Right lobe of liver (tissue), 4 donors: ENCODE results near the gene GAS2L2.

Experiments used
- POLR2A ChIP-seq: fragments of 450-650 bp; IDR thresholded peaks from one replicate; pipeline ENCODE4 v1.6.1; 2017; ENCODE audit warnings: antibody characterized with exemption, mild to moderate bottlenecking
- TF ChIP-seq, protein P1 (sequence below), 4 donors: fragments of 200-600 bp in 3 of 4; fragments of 450-650 bp in 1 of 4; IDR thresholded peaks; one replicate each; pipeline versions ENCODE4 v1.5.1 to v1.8.0; 2016 to 2022; ENCODE audit warnings: antibody characterized with exemption in 4 of 4, mild to moderate bottlenecking in 2 of 4
- donor health status: DM: no; HTN: no; CAD: no.
- donor health status: DM: no; HTN: no; CAD: no.
- donor health status: DM: no; HTN: yes; CAD: no.

DNA sequence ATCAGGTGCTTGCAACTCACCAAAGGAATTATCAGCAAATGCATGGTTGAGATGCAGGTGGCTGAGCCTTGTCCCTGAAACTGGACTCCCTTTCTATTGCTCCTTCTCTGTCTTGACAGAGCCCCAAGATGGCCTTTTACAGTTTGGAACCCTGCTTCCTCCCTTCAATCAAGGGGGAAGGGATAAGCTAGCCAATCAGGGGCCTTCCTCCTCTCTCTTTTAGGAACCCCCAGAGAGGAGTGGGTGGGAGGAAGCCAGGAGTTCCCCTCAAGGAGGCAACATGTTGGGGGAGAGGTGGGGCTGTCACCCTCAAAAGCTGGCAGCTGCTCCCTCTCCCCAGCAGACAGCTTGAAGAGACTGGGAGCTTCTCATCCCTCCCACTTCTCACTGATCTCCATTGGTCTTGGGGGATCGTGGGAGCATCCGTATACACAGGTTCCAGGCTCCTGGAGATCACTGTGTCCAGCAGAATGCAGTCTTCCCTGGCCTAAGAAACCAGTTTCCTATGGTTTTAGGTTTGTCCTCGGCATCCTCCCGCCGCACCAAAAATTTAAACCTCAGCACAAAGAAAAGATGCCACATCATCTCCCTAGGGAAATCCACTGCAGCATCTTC is 14.4 kb downstream of the GAS2L2 start:
- TF ChIP-seq, protein P1, sequence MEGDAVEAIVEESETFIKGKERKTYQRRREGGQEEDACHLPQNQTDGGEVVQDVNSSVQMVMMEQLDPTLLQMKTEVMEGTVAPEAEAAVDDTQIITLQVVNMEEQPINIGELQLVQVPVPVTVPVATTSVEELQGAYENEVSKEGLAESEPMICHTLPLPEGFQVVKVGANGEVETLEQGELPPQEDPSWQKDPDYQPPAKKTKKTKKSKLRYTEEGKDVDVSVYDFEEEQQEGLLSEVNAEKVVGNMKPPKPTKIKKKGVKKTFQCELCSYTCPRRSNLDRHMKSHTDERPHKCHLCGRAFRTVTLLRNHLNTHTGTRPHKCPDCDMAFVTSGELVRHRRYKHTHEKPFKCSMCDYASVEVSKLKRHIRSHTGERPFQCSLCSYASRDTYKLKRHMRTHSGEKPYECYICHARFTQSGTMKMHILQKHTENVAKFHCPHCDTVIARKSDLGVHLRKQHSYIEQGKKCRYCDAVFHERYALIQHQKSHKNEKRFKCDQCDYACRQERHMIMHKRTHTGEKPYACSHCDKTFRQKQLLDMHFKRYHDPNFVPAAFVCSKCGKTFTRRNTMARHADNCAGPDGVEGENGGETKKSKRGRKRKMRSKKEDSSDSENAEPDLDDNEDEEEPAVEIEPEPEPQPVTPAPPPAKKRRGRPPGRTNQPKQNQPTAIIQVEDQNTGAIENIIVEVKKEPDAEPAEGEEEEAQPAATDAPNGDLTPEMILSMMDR (IDR thresholded peaks at IDR 0.05) = no peak
- no peak for TF ChIP-seq POLR2A
